GM12874 (cell line): Measurements from ENCODE around the gene PES1.

Experiments
- CTCF ChIP-seq: IDR thresholded peaks from 2 replicates; pipeline ENCODE4 v1.5.1; 2011; ENCODE audit warnings: low read depth, mild to moderate bottlenecking, control low read depth, low read length, moderate library complexity; ENCODE audit not compliant: insufficient read depth

PES1 gene

GRCh38 chr22:30569674-30570202 lies 22.0 kb downstream of the PES1 start:
- TF ChIP-seq CTCF, result no peak

GRCh38 chr22:30568137-30568805 lies 23.4 kb downstream of the PES1 start:
- no peak for TF ChIP-seq CTCF

- no peak for TF ChIP-seq CTCF
Measured at GRCh38 chr22:30566125-30566524, 25.6 kb downstream of the PES1 start.

- TF ChIP-seq CTCF, result no peak
Measured at GRCh38 chr22:30565341-30565740, 26.4 kb downstream of the PES1 start.

GRCh38 chr22:30564761-30565119 lies 27.0 kb downstream of the PES1 start:
- no peak for TF ChIP-seq CTCF

GRCh38 chr22:30564045-30564760 lies 27.5 kb downstream of the PES1 start:
- no peak for TF ChIP-seq CTCF

GRCh38 chr22:30562366-30562765 lies 29.3 kb downstream of the PES1 start:
- no peak for TF ChIP-seq CTCF
